Measurements from ENCODE around the gene SERPINB7.
"Not testable (repeated sequence)": the region's sequence is repeated elsewhere in the genome, so short reads cannot be mapped to it uniquely, and the experiment has no call there.

The SERPINB7 gene, protein sequence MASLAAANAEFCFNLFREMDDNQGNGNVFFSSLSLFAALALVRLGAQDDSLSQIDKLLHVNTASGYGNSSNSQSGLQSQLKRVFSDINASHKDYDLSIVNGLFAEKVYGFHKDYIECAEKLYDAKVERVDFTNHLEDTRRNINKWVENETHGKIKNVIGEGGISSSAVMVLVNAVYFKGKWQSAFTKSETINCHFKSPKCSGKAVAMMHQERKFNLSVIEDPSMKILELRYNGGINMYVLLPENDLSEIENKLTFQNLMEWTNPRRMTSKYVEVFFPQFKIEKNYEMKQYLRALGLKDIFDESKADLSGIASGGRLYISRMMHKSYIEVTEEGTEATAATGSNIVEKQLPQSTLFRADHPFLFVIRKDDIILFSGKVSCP

DNA sequence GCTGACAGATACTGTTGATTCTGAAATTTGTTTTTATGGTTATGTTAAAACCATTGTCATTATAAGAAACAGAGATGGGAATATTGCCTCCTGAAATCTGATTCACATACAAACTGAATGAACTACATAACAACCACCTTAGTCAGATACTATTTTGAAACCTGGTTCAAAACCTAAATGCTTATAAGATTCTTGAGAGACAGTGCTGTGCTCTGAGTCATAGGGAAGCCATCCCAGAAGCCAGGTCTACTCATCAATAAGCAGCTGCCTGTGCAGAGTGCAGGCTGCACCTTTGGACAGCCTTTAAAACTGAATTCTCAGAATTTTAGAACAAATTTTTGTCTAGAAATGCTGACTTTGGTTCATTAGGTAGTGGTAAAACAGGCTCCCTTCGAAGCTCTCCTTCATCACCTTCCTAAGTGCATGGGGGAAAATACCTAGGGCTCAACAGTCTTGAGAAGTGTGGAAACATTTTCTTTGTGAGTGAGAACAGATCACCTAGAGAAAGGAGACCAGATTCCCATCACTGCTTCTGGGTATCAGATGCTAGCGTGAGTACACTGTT is at the start of gene SERPINB7:
SERPINB7 (plus strand) TSS at position 253 of the 565 bp plus-strand sequence. CDS start 6,955 bp downstream, outside the sequence.
- peak; percentile 51 for DNase-seq (ENCODE audit: low spot score)

DNA sequence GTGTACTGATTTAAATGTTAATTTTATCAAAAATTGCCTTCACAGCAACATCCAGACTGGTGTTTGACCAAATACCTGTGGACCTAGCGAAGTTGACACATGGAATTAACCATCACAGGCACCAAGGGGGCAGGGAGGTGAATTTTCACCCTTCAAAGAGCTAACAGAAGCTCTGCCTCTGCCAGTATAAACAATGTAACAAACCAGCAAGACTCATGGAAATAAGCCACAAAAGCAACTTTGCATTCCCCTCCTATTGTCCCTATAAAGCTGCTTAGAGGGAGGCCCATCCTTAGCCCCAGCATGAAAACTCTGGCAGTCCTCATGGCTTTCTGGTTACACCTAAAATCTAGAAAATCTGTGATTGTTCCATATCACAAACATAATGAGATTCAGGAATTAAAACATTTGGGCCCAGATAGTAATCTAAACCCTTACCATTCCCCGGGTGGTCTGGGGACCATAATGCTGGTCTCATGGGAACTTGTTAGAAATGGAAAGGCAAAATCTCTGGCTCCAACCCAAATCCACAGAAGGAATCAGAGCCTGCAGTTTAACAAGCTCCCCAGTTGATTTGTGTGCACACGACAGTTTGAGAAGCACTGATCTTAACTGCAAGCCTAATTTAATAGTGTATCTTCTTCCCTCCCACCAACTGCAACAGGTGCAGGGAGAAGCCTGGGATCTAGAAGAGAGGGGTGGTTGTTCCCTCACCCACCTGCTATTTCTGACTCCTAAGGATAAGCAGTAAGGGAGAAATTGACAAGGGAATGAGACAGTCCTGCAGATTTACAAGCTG is 49.3 kb upstream of the SERPINB7 start:
- DNase-seq (ENCODE audit: low spot score) = no peak

DNA sequence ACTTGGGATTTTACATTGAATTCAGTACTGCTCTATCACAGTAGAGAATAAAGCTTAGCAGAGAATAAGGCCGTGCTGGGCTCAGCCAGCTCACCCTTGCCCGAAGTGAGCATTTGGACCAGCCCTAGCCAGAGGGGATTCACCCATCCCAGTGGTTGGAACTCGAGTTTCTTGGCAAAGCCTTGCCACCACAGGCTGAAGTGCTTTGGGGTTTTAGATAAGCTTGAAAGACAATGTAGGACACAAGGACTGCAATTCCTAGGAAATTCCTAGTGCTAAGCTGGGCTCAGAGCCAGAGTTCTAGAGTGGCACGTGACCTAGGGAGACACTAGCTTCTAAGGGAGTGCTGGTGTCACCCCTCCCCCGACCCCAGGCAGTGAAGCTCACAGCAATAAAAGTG is 44.4 kb upstream of the SERPINB7 start:
- no peak for DNase-seq (ENCODE audit: low spot score)

DNA sequence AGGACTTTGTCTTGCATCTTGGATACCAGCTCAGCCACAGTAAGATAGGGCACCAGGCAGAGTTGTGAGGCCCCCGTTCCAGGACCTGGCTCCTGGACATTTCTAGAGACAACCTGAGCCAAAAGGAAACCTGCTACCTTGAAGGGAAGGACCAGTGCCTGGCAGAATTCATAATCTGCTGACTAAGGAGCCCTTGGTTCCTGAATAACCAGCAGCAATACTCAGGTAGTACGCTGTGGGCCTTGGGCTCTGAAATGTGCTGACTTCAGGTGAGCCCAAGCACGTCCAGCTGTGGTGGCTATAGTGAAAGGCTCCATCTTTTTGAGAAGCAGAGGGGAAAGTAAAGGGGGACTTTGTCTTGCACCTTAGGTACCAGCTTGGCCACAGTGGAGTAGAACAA is 44.0 kb upstream of the SERPINB7 start:
- DNase-seq (ENCODE audit: low spot score) = no peak

DNA sequence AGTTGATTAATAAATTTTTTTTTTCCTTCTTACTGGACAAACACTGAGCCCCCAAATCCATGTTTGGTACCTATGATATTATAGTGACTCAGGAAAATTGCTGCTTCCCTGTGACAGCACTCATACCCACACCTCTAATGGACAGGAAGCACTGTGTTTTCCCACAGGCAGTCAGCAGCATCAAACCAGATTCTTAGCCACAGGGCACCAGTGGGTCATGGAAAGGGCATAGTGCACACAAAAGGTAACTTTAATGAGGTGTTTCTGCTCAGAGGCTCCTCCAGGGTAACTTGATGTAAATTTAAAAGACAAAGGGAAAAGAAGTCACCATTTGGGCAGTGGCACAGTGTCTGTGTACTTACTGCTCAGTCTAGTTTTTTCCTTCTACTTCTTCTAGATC is 38.3 kb upstream of the SERPINB7 start:
- no peak for DNase-seq (ENCODE audit: low spot score)

DNA sequence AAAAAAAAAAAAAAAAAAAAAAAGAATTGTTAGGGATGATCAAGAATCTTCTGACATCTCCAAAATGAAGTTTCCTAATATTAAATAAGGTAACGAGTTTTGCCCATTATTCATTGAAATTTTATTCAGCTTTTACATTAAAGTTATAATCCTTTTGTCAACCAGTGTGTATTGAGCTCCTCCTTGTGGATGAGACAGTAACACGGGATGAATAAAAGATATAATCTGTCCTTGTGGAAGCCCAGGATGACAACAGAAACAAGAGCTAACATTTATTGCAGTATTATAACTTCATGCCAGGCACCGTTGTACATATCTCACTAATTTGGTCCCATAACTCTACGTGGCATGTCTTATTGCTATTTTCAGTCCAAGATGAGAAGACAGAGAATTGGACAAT is 33.4 kb upstream of the SERPINB7 start:
- no peak for DNase-seq (ENCODE audit: low spot score)

DNA sequence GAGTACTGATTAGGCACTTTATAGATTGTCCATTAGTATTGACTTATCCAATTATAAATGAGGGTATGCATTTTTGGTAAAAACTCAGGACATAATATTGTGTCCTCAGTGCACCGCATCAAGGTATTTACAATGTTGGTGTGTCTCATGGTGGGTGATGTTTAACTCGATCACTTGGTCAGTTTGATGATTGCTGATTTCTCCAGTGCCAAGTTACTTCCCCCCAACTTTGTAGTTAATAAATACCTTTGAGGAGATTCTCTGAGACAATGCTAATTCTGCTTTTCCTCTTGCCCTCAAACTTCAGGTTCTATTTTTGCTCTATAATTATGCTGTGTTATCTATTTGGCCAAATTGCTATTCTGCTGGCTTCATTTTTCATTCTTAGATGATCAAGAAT is 28.2 kb upstream of the SERPINB7 start:
- no peak for DNase-seq (ENCODE audit: low spot score)

DNA sequence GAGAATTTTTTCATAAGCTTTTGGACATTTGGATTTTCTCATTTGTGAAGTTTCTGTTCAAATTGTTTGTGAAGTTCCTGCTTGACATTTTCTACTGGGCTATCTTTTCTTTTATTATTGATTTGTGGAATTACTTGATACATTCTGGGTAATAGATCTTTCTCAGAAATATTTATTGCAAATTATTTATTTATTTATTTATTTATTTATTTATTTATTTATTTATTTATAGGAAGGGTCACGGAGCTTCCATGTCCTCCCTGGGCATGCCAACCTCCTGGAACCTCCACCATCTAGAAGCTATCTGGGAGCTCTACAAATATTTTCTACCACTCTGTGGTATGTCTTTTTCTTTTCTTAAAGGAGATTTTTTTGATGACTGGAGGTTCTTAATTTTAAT is 25.7 kb upstream of the SERPINB7 start:
- DNase-seq (ENCODE audit: low spot score) = no peak

DNA sequence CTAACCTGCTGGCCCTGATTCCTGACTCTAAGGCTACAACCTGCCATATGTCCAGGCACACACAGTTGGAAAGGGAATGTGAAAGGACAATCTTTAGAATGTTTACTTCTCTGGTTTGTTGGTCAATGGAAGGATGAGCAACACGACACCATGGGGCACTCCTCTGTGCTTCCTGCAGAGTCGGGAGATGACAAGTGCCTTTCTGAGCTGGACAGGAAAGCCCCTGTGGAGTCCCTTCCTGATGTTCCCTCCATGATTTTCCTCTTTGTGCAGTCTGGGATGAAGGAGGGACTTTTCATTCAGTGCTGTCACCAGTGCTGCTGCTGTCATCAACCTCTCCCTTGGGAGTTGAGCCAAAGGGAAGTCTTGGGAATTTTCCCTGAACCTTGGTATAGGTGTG is 22.6 kb upstream of the SERPINB7 start:
- DNase-seq (ENCODE audit: low spot score) = no peak

DNA sequence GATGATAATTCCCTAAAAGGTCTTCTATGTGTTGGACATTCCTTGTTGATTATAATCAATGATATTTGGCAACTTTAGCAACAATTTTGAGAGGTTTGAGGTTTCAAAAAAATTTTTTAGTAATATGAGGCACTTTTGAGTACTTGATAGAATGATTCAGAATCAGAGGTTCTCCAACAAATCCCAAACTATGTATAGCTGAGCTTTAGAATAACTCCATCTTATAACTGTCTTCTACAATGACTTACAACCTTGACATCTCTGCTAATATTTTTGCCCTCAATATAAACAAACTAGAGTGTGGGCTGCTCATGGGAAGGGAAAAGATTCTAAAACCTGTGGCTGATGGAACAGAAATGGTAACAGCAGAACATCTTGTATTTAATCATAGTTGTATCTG is 21.5 kb upstream of the SERPINB7 start:
- DNase-seq (ENCODE audit: low spot score) = no peak

DNA sequence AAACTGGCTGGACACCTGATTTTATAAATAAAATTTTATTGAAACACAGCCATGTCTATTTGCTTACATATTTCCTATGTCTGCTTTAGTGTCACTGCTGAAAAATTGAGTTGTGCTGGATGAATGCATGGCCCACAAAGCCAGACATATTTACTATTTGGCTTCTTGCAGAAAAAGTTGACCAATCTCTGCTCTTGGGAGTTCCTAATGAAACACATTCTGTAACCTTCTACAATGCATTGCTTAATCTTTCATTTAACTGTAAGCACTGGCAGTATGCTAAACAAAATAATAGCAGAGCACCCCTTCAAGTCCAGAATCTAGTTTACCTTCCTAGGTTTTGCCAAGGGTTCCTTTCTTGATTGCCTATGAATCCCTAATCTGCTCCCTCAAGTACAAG is 17.7 kb upstream of the SERPINB7 start:
- DNase-seq (ENCODE audit: low spot score) = no peak

DNA sequence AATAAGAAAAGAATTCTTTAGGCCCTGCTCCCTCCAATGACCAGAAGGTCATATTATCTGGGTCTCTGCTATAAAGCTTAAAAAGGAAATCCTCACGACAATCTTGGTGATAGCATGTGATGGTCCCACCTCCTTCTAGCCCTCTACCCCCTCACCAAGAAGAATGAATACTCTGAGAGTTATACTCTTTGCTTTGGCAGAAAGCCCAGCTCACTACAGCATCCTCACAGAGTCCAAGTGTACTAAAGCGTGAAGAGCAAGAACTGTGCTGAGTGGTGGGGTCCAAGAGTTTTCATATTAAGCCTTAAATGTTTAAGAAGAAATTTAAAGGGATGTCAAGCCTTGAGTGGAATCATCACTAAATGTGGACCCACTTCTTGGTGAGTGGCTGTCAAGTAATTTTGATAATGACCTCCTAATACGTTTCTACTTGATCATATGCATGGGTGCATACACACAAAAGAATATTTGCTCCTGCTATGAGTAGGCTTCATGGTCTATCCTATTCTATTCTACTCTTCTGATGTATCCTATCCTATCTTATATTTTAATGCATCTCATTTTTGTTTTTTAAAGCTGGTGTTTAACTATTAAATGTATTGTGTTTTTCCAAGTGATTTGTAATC is 16.5 kb upstream of the SERPINB7 start:
- no peak for DNase-seq (ENCODE audit: low spot score)

DNA sequence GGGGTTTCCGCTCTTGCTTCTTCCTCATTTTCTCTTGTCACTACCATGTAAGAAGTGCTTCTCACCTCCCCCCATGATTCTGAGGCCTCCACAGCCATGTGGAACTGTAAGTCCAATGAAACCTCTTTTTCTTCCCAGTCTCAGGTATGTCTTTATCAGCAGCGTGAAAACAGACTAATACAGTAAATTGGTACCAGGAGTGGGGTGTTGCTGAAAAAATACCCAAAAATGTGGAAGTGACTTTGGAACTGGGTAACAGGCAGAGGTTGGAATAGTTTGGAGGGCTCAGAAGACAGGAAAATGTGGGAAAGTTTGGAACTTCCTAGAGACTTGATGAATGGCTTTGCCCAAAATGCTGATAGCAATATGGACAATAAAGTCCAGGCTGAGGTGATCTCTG is 15.4 kb upstream of the SERPINB7 start:
- not testable (repeated sequence) for DNase-seq (ENCODE audit: low spot score)

DNA sequence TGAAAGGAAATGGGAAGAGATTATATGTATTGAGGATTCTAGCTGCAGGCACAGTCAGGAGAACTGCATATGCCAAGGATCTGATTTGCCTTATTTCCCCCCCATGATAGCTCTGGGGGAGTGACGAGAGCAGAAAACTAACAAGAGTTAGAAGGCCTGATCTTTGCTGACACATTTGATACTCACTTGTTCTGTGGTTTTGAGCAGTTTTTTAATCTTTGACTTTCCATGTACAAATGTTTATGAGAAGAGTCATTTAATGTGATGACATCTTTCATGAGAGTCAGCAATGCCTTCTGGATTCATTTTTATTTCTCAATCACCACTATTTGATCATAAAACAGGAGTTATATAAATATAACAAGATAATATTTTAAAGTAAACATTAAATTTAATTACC is 12.7 kb upstream of the SERPINB7 start:
- DNase-seq (ENCODE audit: low spot score) = peak; percentile 53

DNA sequence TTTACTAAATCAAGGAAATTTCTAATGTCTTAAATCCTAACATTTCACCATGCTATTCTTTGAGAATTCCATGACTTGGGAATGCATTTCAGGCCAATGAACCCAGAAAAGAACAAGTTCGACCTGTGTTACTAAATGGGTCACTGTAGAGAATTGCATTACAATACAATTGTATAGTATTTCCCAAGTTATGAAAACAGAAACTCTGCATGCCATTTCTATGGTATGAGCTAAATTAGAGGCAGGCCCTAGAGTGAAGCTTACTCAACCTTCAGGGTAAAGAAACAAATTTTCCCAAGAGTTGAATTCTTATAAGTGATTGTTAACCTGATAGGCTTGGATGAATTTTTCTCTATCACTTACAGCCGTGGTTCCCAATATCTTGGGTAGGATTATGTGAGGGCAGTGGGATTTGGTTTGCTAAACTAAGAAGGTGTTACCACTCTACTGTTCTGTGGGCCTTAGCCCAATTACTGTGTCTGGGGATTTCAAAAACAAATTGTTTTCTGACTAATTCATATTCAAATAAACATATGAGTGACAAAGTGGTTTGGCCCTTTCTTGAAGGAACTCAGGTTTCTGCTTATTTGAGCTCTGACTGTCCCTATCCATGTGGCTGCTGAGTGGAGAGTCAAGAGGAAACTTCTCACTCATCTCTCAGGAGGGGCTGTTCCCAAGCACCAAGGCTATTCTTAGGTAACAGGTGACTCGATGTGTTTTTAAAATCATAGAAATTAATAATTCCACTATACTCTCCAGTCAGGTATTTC is 11.2 kb upstream of the SERPINB7 start:
- DNase-seq (ENCODE audit: low spot score) = peak; percentile 12

DNA sequence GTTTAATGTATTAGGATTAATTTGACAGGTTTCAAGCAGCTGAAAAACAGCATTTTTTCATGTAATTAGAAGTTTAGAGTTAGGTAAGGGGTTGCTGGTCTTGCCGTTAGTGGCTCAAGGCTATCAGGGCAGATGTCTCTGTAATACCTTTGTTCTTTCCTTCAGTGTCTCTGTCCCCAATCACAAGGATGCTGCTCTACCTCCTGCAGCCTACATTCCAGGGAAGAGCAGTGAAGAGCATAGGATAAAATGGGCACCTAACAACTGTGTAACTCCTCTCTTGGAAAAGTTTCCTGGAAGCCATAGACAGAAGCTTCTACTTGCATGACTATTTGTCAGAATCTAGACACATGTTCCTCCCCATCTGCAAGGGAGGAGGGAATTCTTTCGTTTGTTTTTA is 9.4 kb upstream of the SERPINB7 start:
- DNase-seq (ENCODE audit: low spot score) = no peak

DNA sequence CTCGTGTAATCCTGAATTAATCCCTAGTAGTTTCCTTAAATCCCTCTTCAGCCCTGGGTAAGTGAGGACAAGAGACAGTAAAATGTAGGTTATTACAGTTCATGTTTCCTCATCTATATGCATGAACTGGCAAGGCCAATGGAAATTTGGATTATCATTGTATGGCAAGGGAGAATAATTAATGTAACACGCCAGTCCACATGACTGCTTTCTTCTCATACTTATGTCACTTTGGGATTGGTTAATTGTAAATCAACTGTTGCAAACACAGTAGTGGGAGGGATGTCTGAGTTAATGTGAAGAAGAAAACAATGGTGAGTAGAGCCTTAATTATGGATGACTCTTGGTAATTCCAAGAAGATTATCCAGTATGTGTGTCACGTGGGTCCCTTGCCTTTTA is 1.7 kb upstream of the SERPINB7 start:
- DNase-seq (ENCODE audit: low spot score) = no peak

DNA sequence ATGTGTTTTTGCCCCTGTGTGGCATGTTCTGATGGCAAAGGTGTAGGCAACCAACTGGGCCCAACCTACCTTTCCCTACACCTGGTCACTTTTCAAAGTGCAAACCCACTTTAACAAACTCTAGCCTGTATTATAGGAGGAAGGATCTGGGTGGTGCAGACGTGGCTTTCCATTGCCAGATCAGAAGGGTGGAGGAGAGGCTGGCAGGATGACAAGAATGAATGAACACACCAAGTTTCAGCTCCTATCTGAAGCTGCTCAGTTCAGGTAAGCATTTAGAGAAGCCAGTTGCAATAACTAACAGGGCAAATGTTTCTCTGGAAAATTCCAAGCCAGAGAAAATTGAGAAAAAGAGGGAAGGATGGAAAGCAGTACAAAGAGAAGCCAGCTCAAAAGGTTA is 707 bp upstream of the SERPINB7 start:
- no peak for DNase-seq (ENCODE audit: low spot score)

DNA sequence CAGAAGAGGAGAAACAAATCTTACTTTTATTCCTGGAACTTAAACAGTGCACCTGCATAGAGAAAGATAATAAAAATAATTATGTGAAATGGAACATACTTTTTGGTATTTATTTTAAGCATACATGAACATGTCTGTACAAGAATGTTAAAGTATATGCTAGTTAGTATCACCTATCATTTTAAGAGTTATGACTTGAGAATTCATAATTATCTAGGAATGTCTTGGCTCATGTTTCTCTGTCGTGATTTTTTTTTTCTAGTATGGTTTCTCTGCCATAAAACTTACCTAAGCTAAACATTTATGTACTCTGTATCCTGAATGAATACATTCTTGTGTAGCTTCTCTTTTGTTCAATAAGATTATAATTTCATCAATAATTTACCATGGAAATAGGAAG is 4.2 kb downstream of the SERPINB7 start:
- DNase-seq (ENCODE audit: low spot score) = no peak

DNA sequence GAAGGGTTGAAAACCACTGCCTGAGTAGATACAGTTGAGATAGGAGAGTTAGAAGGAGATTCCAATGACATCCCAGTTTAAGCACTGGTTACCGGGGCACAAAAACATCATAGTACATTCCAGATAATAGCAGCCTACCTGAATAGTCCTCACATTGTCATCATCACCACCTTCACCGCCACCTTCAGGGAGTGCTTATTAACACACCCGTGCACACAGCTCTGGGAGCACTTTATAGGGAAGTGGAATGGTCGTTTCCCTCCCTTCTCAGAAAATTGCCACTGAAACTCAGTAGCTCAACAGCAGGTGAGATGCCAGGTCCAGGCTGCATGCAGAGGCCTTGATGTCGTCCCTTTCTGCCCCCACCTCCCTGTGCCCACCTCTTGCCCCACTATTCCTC is 8.2 kb downstream of the SERPINB7 start:
- DNase-seq (ENCODE audit: low spot score) = no peak

DNA sequence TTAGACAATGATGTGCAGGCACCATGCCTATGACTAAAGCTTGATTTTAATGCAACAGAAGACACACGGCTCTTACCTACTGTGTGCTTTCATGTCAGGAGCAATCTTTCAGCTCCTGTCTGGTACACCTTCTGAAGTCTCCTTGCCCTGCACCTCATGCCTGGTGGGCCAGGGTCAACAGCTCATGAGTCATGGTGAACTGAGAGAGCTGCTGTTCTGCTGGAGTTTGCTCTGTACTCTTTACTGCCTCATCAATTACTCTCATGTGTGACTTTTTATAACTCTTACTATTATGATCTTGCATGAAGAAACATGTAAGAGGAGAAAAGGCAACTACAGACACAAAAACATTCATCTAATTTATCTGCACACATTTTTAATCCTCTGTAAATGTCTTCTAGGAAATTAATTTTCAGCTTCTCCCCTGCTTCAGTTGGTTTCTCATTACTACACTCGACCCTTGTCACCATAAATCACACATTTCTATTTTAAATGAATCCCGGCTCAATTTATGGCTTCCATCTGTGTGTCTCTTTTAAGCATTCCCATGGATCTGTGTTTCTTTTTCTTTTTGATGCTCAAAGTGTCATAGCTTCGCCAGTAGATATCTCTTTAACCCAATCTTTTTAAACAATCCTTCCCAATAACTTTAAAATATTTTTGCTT is 9.7 kb downstream of the SERPINB7 start:
- DNase-seq (ENCODE audit: low spot score) = no peak
